Endothelial cell of umbilical vein (primary cell): ENCODE results near the gene ZMYM4. TPM values are rescaled to one million over a fixed set of nuclear protein-coding genes. Genes with fewer than 3 reads are reported as not detected.

Experiments used
- BruUV-seq: library from RNA; stranded (reverse); fragments of 400-500 nt; replicated peaks from 2 replicates; lab custom pipeline; 2021; lab: Mats Ljungman, UMichigan
- CTCF ChIA-PET: fragments of 300-600, 350-600 bp; sonication (Branson Sonifier 250); formaldehyde crosslinking; loops from one replicate; lab custom pipeline; 2021; ENCODE audit warnings: antibody characterized with exemption, inconsistent platforms; lab: Charles Lee
- POLR2A ChIA-PET: fragments of 300-600, 350-600 bp; sonication (Branson Sonifier 250); formaldehyde crosslinking; loops from one replicate; lab custom pipeline; 2021; ENCODE audit warnings: antibody characterized with exemption, inconsistent platforms; lab: Charles Lee
- DNase-seq: peaks from one replicate; pipeline ENCODE4 v3.0.0-alpha.2; 2011; ENCODE audit warnings: low read depth, low spot score
- FAIRE-seq: peaks from 2 replicates; lab custom pipeline; 2011; peaks lifted over from hg19 to GRCh38; lab: Jason Lieb, UNC
- H2AFZ ChIP-seq: 2 replicates; pipeline ENCODE4 v1.6.0; 2012; ENCODE audit warnings: low read depth, low read length, control low read depth, inconsistent platforms
- H3K27ac ChIP-seq: 2 replicates; pipeline ENCODE4 v1.5.1; 2011; ENCODE audit warnings: low read depth, mild to moderate bottlenecking, control low read depth, low read length, moderate library complexity; ENCODE audit not compliant: insufficient read depth
- H3K27me3 ChIP-seq, 2 experiments: 2 replicates each; pipeline versions ENCODE4 v1.6.0 to v1.6.1; 2011; ENCODE audit warnings: low read length in 2 of 2, mixed read lengths in 1 of 2; ENCODE audit not compliant: control insufficient read depth in 2 of 2, insufficient read depth in 2 of 2
- H3K36me3 ChIP-seq, 2 experiments: 2 replicates in 1 of 2; 3 replicates in 1 of 2; pipeline ENCODE4 v1.5.1; 2011; ENCODE audit warnings: low read length in 2 of 2, mild to moderate bottlenecking in 1 of 2, moderate library complexity in 1 of 2; ENCODE audit not compliant: control insufficient read depth in 2 of 2, insufficient read depth in 2 of 2; ENCODE audit errors: extremely low read depth in 1 of 2
- H3K4me1 ChIP-seq: 3 replicates; pipeline ENCODE4 v1.5.1; 2011; ENCODE audit warnings: mild to moderate bottlenecking, low read length; ENCODE audit not compliant: control insufficient read depth, insufficient read depth; ENCODE audit errors: extremely low read depth
- H3K4me2 ChIP-seq: 2 replicates; pipeline ENCODE4 v1.6.1; 2011; ENCODE audit warnings: low read length, control low read depth, mixed read lengths; ENCODE audit not compliant: insufficient read depth
- H3K4me3 ChIP-seq, 3 experiments: fragments of 200-600 bp in 1 of 3; sonication (generic), shearing (Covaris generic) in 1 of 3; replicated peaks in 1 of 3; 2 replicates each; pipeline ENCODE4 v1.5.1; 2011 to 2016; ENCODE audit warnings: control low read depth in 3 of 3, low read length in 3 of 3, mild to moderate bottlenecking in 2 of 3, inconsistent platforms in 1 of 3, low read depth in 1 of 3, moderate library complexity in 1 of 3; ENCODE audit not compliant: insufficient read depth in 1 of 3
- H3K79me2 ChIP-seq: 2 replicates; pipeline ENCODE4 v1.6.0; 2012; ENCODE audit warnings: low read length, inconsistent platforms; ENCODE audit not compliant: control insufficient read depth, insufficient read depth
- H3K9ac ChIP-seq: replicated peaks from 2 replicates; pipeline ENCODE3; 2011; ENCODE audit warnings: low read length, control low read depth; ENCODE audit not compliant: insufficient read depth; ENCODE audit errors: extremely low read depth
- H3K9me1 ChIP-seq: replicated peaks from 3 replicates; pipeline ENCODE4 v1.6.0; 2011; ENCODE audit warnings: mild to moderate bottlenecking, low read length; ENCODE audit not compliant: control insufficient read depth, insufficient read depth; ENCODE audit errors: extremely low read depth
- H3K9me3 ChIP-seq: replicated peaks from 2 replicates; pipeline ENCODE4 v1.5.1; 2012; ENCODE audit warnings: low read length, inconsistent platforms; ENCODE audit not compliant: control insufficient read depth, insufficient read depth
- H4K20me1 ChIP-seq: replicated peaks from 2 replicates; pipeline ENCODE3; 2011; ENCODE audit warnings: mild to moderate bottlenecking, low read length; ENCODE audit not compliant: control insufficient read depth, insufficient read depth; ENCODE audit errors: extremely low read depth
- EZH2 ChIP-seq: IDR thresholded peaks from 2 replicates; pipeline ENCODE4 v1.6.1; 2012; ENCODE audit warnings: borderline replicate concordance, low read depth, mild to moderate bottlenecking, moderate library complexity, low read length, inconsistent platforms; ENCODE audit not compliant: severe bottlenecking
- FOS ChIP-seq: IDR thresholded peaks from 2 replicates; pipeline ENCODE4 v1.6.1; 2011; ENCODE audit warnings: mild to moderate bottlenecking, low read length, moderate library complexity, borderline replicate concordance; ENCODE audit not compliant: insufficient read depth
- GATA2 ChIP-seq: IDR thresholded peaks from 2 replicates; pipeline ENCODE4 v1.7.0; 2011; ENCODE audit warnings: low read depth, mild to moderate bottlenecking, moderate library complexity, mixed read lengths, low read length; ENCODE audit not compliant: insufficient read length, insufficient read depth
- JUN ChIP-seq: IDR thresholded peaks from 2 replicates; pipeline ENCODE4 v1.6.1; 2011; ENCODE audit warnings: borderline replicate concordance, low read depth; ENCODE audit not compliant: insufficient read length, insufficient read depth
- MAX ChIP-seq: IDR thresholded peaks from 2 replicates; pipeline ENCODE4 v1.6.1; 2011; ENCODE audit not compliant: insufficient read depth, insufficient read length
- MYC ChIP-seq: IDR thresholded peaks from one replicate; pipeline ENCODE4 v1.6.1; 2011; ENCODE audit warnings: mild to moderate bottlenecking, low read depth, low read length
- POLR2A ChIP-seq: IDR thresholded peaks from 2 replicates; pipeline ENCODE4 v1.6.1; 2012; ENCODE audit warnings: low read depth, mild to moderate bottlenecking, control low read depth, low read length
- POLR2AphosphoS5 ChIP-seq: IDR thresholded peaks from 2 replicates; pipeline ENCODE4 v1.6.1; 2012; ENCODE audit warnings: low read depth, mild to moderate bottlenecking, control low read depth, low read length, moderate library complexity; ENCODE audit not compliant: insufficient read depth
- dilution Hi-C: fragments of 300-500 bp; cut with MboI; formaldehyde crosslinking; loops from one replicate; pipeline ENCODE4 v1.15.0; 2019; ENCODE audit warnings: low sequenced_read_pairs; ENCODE audit not compliant: extremely low pct_ligation_motif_present
- intact Hi-C: fragments of 100-400 bp; cut with micrococcal nuclease; formaldehyde crosslinking; loops from one replicate; pipeline ENCODE4 v1.10.0; 2022
- polyA plus RNA-seq, 4 experiments: library from polyadenylated mRNA; depleted of rRNA in 3 of 4; stranded (reverse) in 3 of 4; unstranded in 1 of 4; fragments of >200 nt; gene quantifications; 2 replicates each; pipeline versions ENCODE4 v1.2.1 to v1.2.3, GENCODE V29; 2011 to 2012; ENCODE audit warnings: missing spikeins in 1 of 4
- total RNA-seq: library from RNA; stranded (reverse); gene quantifications from 2 replicates; pipeline ENCODE4 v1.2.3, GENCODE V29; 2021
- TF ChIP-seq, protein P1 (sequence below), 2 donors: IDR thresholded peaks; 1 replicate in 1 of 2; 2 replicates in 1 of 2; pipeline ENCODE4 v1.5.1; 2011; ENCODE audit warnings: low read length in 2 of 2, mild to moderate bottlenecking in 2 of 2, moderate library complexity in 2 of 2, control low read depth in 1 of 2, inconsistent platforms in 1 of 2, low read depth in 1 of 2; ENCODE audit not compliant: insufficient read depth in 1 of 2; ENCODE audit errors: extremely low read depth in 1 of 2

ZMYM4 gene
- total and polyA plus RNA-seq, 2 donors (not counting 3 experiments of a cell fraction or from before 2014, with no cell fraction given), result 15.3 to 65.0 TPM

- TF ChIP-seq POLR2A, result no peak
- TF ChIP-seq, protein P1, sequence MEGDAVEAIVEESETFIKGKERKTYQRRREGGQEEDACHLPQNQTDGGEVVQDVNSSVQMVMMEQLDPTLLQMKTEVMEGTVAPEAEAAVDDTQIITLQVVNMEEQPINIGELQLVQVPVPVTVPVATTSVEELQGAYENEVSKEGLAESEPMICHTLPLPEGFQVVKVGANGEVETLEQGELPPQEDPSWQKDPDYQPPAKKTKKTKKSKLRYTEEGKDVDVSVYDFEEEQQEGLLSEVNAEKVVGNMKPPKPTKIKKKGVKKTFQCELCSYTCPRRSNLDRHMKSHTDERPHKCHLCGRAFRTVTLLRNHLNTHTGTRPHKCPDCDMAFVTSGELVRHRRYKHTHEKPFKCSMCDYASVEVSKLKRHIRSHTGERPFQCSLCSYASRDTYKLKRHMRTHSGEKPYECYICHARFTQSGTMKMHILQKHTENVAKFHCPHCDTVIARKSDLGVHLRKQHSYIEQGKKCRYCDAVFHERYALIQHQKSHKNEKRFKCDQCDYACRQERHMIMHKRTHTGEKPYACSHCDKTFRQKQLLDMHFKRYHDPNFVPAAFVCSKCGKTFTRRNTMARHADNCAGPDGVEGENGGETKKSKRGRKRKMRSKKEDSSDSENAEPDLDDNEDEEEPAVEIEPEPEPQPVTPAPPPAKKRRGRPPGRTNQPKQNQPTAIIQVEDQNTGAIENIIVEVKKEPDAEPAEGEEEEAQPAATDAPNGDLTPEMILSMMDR (IDR thresholded peaks at IDR 0.05; ENCODE audit: extremely low read depth in 1 of 2, insufficient read depth in 1 of 2, low read depth in 1 of 2, low read length in 2 of 2), result peak in 1 of 2 donors; percentile 8
- BruUV-seq, result no TSS peak
- H4K20me1 ChIP-seq, result no peaks in the 10 kb centered on the region
- no peaks in the 10 kb centered on the region for H3K9me3 ChIP-seq
- no peak overlapping the region for H3K27ac ChIP-seq
- H2AFZ ChIP-seq, result no peak overlapping the region
- FAIRE-seq (peak; percentile 66), DNase-seq (peak; percentile 42)
- H3K36me3 ChIP-seq, result peaks cover 3 to 8% of the 10 kb centered on the region in 2 experiments
- no peak overlapping the region for H3K4me2 ChIP-seq
- ChIA-PET CTCF (interaction anchor here (0.6 to 10.0 kb wide), 8 partner anchors 11 to 673 kb away, joined by 3 to 363 read pairs (median 4); partner anchors contain the start of genes CLSPN, KIAA0319L and NCDN), POLR2A (no interaction called here)
- H3K27me3 ChIP-seq, result no peaks in the 10 kb centered on the region
- no peak overlapping the region for H3K4me3 ChIP-seq
- H3K9ac ChIP-seq, result no peak overlapping the region
- intact Hi-C loops, result no loop called here
- peaks cover 12% of the 10 kb centered on the region for H3K4me1 ChIP-seq
- H3K9me1 ChIP-seq, result no peaks in the 10 kb centered on the region
- dilution Hi-C loops, result no loop called here
- no peaks in the 10 kb centered on the region for H3K79me2 ChIP-seq
Observed at GRCh38 chr1:35454616-35455015, 186.1 kb downstream of the ZMYM4 start.

GRCh38 chr1:35460796-35461195, 192.3 kb downstream of the ZMYM4 start:
- Histone ChIP-seq H3K9ac (no peak overlapping the region), H3K9me1 (no peaks in the 10 kb centered on the region), H3K4me2 (no peak overlapping the region), H3K79me2 (no peaks in the 10 kb centered on the region), H3K4me3 (no peak overlapping the region), H3K9me3 (no peaks in the 10 kb centered on the region), H2AFZ (no peak overlapping the region), H3K27me3 (no peaks in the 10 kb centered on the region), H3K27ac (no peak overlapping the region), H4K20me1 (no peaks in the 10 kb centered on the region), H3K36me3 (peaks cover 3 to 6% of the 10 kb centered on the region in 2 experiments), H3K4me1 (no peaks in the 10 kb centered on the region)
- dilution Hi-C loops (no loop called here), intact Hi-C loops (no loop called here)
- POLR2A ChIA-PET, result no interaction called here
- BruUV-seq, result no TSS peak
- DNase-seq (no peak), FAIRE-seq (no peak)
- TF ChIP-seq JUN, result no peak
- TF ChIP-seq MYC, result no peak
- TF ChIP-seq POLR2A, result no peak
- TF ChIP-seq, protein P1 (IDR thresholded peaks at IDR 0.05; ENCODE audit: extremely low read depth in 1 of 2, insufficient read depth in 1 of 2, low read depth in 1 of 2, low read length in 2 of 2), result no peak
- TF ChIP-seq GATA2, result no peak
- TF ChIP-seq POLR2AphosphoS5, result no peak
- no peak for TF ChIP-seq FOS
- no peak for TF ChIP-seq MAX
- no peak for TF ChIP-seq EZH2
- CTCF ChIA-PET, result interaction anchor here (1.7 kb wide), 1 partner anchor 10 kb away, joined by 9 read pairs; no protein-coding TSS in a partner anchor
